ENCODE results near the gene RCC1.
"Not testable (repeated sequence)": the region's sequence is repeated elsewhere in the genome, so short reads cannot be mapped to it uniquely, and the experiment has no call there.

GRCh38 chr1:28572891-28573290, 67.0 kb downstream of the RCC1 start:
- TF ChIP-seq EP300, POLR2A (IDR thresholded peaks at IDR 0.05): not testable (repeated sequence)
